ENCODE data around the gene SPRN.
"Not testable (repeated sequence)": the region's sequence is repeated elsewhere in the genome, so short reads cannot be mapped to it uniquely, and the experiment has no call there.

The SPRN gene

GRCh38 chr10:133424601-133425000 is at the start of gene SPRN:
Gene SPRN, minus strand, starts transcription at chr10:133424625. Its CDS starts 944 bp downstream, at chr10:133423681.
- not testable (repeated sequence) for DNase-seq

GRCh38 chr10:133474027-133474426 is 49.6 kb upstream of the SPRN start:
- DNase-seq, result no peak

- DNase-seq, result no peak
These were observed 48.8 kb upstream of the SPRN start for GRCh38 chr10:133473270-133473669.

- no peak for DNase-seq
These were observed 47.1 kb upstream of the SPRN start for GRCh38 chr10:133471300-133472109.

- not testable (repeated sequence) for DNase-seq
These were observed 44.8 kb upstream of the SPRN start for GRCh38 chr10:133469205-133469604.

GRCh38 chr10:133467286-133467911 is 43.0 kb upstream of the SPRN start:
- no peak for DNase-seq

- no peak for DNase-seq
These were observed 42.4 kb upstream of the SPRN start for GRCh38 chr10:133466683-133467275.

GRCh38 chr10:133465950-133466474 is 41.6 kb upstream of the SPRN start:
- no peak for DNase-seq

GRCh38 chr10:133465191-133465949 is 40.9 kb upstream of the SPRN start:
- no peak for DNase-seq

- no peak for DNase-seq
These were observed 40.2 kb upstream of the SPRN start for GRCh38 chr10:133464582-133465031.

GRCh38 chr10:133462512-133463305 is 38.3 kb upstream of the SPRN start:
- DNase-seq, result no peak

GRCh38 chr10:133461841-133462240 is 37.4 kb upstream of the SPRN start:
- DNase-seq, result no peak

GRCh38 chr10:133461027-133461426 is 36.6 kb upstream of the SPRN start:
- no peak for DNase-seq

GRCh38 chr10:133460208-133460769 is 35.9 kb upstream of the SPRN start:
- no peak for DNase-seq

- no peak for DNase-seq
These were observed 35.2 kb upstream of the SPRN start for GRCh38 chr10:133459454-133460207.

GRCh38 chr10:133458710-133459453 is 34.5 kb upstream of the SPRN start:
- DNase-seq, result no peak

- no peak for DNase-seq
These were observed 33.7 kb upstream of the SPRN start for GRCh38 chr10:133458021-133458709.

GRCh38 chr10:133457100-133457841 is 32.8 kb upstream of the SPRN start:
- DNase-seq, result no peak
